Embryonic facial prominence (tissue), 1 donor: ENCODE data around the gene PAFAH2.
"Not testable (repeated sequence)": the region's sequence is repeated elsewhere in the genome, so short reads cannot be mapped to it uniquely, and the experiment has no call there.

ENCODE experiments used
- DNase-seq: peaks from one replicate; pipeline ENCODE4 v3.0.0-alpha.2; 2016; ENCODE audit errors: extremely low spot score

Gene PAFAH2

DNA sequence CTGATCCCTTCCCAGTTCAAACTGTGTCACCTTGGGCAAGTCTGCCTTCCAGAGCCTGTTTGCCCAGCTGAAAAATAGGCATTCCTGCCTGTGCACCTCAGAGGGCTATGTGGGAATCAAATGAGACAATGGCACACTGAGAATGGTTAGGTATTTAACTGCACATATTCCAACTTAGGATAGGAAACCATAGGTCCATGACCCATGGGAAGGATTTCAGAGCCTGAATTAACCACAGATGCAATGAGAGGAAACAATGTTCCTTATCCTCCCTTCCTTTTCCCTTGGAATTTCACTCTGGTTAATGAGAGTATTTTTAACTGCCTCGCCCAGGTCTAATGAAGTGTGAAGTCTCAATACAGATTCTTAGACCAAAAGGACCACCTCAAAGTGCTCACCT lies 12.7 kb downstream of the PAFAH2 start:
- no peak for DNase-seq

GRCh38 chr1:25979210-25979609 lies 18.7 kb downstream of the PAFAH2 start:
- DNase-seq = no peak

- no peak for DNase-seq
Observed at GRCh38 chr1:25978403-25978802, 19.5 kb downstream of the PAFAH2 start.

DNA sequence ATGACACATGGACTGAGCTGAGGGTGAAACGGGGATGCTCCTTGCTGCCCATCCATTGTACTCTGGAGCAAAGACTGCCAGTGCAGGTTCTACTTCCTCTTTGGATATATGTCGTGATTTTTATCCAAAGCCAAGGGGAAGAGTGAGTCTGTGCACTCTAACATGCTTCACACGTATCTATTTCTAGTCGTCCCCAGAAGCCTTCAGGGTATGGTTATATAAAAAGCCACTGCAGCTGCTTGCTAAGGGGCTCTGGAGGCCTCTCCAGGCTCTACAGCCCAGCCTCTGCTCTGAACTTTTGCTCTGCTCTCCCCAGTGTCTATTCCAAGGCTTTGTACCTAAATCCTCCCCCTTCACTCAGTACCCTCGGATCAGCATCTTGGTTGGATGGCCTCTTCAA lies 20.1 kb downstream of the PAFAH2 start:
- DNase-seq = no peak

- DNase-seq = no peak
Observed at GRCh38 chr1:25973610-25974321, 24.1 kb downstream of the PAFAH2 start.

DNA sequence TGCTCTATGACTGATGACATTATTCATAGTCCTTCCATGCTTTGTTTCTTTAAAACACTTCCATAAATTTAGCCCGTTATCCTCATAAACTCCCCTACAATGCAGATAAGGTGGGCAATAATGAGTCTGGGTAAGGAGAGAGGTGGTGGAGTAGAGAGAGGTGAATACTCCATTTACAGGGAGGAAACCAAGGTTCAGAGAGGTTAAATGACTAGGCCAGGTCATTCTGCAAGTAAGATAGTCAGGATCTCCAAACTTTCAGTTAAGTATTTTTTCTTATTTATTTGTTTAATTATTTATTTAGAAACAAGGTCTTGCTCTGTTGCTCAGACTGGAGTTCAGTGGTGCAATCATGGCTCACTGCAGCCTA lies 26.1 kb downstream of the PAFAH2 start:
- DNase-seq = no peak

GRCh38 chr1:25971066-25971810 lies 26.6 kb downstream of the PAFAH2 start:
- no peak for DNase-seq

DNA sequence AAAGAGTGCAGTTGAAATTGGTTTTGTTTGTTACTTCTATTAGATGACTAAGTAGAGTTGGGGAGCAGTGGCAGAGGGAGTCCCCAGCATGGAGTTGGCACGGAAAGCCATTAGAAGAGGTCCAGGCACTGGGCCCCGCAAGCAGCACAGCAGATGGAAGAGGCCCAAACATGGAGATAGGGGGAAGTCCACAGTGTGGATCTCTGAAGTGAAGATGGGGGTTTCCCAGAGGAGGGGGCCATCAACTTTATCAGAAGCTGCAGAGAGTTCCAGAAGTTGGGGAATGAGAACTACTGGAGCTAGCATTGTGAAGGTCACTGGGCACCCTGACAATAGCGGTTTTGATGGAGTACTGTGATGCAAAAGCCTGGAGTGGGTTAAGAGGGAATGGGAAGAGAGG lies 30.6 kb downstream of the PAFAH2 start:
- no peak for DNase-seq

DNA sequence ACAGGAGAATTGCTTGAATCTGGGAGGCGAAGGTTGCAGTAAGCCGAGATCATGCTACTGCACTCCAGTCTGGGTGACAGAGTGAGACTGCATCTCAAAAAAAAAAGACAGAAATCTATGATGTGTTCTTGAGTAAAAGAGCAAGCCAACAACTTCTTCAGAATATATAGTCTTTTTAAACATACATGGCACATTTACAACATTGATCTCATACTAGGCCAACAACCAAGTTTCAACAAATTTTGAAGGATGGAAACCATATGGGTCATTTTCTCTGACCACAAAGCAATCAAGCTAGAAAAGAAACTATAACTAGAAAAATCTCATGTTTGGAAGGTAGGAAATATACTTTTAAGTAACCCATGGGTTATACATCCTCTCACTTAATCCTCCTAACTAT lies 38.3 kb downstream of the PAFAH2 start:
- no peak for DNase-seq

- DNase-seq = no peak
Observed at GRCh38 chr1:25958465-25958864, 39.4 kb downstream of the PAFAH2 start.

DNA sequence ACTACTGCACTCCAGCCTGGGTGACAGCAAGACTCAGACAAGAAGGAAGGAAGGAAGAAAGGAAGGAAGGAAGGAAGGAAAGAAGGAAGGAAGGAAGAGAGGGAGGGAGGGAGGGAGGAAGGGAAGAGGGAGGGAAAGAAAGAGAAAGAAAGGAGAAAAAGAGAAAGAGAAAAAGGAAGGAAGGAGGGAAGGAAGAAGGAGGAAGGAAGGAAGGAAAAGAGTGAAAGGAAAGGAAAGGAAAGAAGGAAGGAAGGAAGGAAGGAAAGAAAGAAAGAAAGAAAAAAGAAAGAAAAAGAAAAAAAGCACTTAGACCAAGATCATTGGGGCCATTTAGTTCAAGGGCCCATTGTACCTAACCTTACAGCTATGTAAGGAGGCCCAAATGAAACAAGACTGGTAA lies 42.3 kb downstream of the PAFAH2 start:
- no peak for DNase-seq

DNA sequence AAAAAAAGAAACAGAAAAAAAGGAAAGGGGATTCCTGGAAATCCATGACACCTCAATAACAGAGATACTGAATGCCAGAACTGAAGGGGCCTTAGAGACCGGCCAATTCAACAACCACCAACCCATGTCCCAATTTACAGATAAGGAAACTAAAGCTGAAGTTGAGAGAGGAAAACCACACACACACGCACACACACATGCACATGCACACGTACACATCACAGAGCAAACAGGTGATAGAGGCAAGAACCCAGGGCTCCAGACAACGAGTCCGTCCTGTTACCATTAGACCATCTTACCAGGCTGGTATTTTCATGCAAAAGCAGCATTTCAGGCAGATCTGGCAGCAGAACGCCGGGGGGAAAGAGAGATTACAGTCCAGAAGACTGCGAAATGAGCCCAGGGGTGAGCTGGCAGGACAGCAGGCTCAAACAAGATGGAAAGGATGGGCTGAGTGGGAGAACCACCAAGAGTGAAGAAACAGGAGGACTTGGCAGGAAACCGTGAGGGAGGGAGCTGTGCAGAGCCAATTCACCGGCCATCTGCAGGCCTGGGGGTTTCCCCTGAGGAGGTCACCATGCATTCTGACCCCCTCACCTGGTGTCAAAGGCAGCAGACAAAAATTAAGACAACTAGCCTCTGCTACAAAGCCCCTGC lies 43.5 kb downstream of the PAFAH2 start:
- DNase-seq = no peak

DNA sequence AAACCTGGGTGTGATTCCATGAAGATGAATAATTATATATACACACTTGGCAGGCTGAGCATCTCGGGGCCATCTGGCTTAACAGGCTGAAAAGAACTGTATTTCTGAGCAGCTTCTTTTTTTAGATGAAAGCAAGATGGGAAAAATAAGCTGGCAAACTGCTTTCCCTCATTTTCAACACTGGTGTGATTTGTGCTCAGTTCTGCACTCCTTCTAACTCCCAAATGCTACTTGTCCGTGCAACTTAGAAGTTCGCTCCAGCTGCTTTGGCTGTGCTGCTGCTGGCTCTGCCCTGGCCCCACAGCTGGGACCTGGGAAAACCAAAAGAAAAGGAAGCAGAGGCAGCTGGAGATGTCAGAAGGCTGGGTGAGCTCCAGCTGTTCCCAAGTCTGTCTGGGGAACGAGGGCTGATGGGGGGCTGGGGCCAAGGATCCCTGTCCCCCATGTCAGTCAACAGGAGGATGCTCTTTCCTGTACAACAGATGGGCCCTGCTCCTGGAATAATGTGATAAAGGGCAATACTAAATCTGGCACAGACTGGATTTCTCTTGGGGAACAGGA lies 44.9 kb downstream of the PAFAH2 start:
- DNase-seq = peak; percentile 26

- DNase-seq = no peak
Observed at GRCh38 chr1:25948641-25949040, 49.2 kb downstream of the PAFAH2 start.

GRCh38 chr1:25947027-25947426 lies 50.8 kb downstream of the PAFAH2 start:
- DNase-seq = no peak

- DNase-seq = no peak
Observed at GRCh38 chr1:25945761-25946160, 52.1 kb downstream of the PAFAH2 start.

GRCh38 chr1:25944986-25945385 lies 52.9 kb downstream of the PAFAH2 start:
- no peak for DNase-seq

- DNase-seq = not testable (repeated sequence)
Observed at GRCh38 chr1:25943511-25943910, 54.4 kb downstream of the PAFAH2 start.

- DNase-seq = no peak
Observed at GRCh38 chr1:25936947-25937346, 60.9 kb downstream of the PAFAH2 start.

DNA sequence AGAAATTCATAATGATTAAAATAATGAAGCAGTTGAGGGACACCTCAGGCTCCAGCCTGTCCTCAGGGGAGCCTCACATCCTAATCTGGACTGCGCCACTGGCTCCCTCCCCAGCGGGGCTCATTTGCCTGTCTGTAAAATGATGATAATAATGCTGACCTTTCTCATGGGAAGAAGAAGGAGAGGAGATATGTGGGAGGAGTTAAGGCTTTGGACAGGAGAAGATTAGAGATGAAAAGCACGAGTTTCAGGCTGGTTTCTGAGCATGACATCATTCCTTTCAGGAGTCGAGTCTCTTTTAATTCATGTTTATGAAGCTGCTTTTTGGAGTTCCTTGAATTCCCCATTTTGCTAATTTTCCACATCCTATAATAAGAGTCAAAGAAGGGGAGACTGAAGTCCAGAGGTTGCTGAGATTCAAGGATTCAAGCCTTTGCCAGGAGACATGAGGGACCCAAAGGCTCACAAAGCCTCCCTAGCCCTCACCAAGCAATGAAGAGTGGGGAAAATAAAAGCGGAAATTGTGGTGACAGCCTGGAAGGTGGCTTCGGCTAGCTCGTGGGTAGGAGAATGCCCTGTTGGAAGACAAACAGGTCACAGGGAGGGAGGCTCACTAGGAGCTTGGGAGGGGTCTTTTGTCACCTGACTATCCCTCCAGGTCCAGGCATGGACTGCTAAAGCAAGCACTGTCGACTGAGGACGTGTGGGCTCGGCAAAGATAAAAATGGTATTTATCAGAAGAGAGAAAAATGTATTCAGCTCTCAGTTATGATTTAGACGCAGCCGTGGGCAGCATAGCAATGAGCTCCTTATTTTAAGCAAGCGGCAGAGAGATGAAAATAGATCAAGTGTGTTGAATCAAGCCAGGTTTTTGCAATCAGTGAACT lies 64.1 kb downstream of the PAFAH2 start:
- no peak for DNase-seq

DNA sequence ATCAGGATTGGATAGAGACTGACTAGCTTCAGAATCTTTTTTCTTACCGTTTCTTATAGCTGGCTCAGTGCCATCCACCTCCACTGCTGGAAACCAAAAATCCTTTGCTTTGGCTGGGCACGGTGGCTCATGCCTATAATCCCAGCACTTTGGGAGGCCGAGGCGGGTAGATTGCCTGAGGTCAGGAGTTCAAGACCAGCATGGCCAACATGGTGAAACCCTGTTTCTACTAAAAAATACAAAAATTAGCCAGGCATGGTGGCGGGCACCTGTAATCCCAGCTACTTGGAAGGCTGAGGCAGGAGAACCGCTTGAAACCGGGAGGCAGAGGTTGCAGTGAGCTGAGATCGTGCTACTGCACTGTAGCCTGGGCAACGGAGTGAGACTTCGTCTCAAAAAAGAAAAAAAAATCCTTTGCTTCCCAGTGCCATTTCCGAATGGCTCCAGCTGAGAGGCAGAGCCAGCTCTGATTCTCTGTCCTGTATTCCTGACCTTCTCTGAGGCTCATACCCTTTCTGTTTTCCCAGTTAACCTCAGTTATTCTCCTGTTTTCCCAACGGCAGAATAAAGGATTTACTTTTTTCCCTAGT lies 65.0 kb downstream of the PAFAH2 start:
- not testable (repeated sequence) for DNase-seq
